Urinary bladder (tissue), 4 donors: ENCODE data around the gene CNTNAP3B. TPM values are rescaled to one million over a fixed set of nuclear protein-coding genes. Genes with fewer than 3 reads are reported as not detected.
"Not testable (repeated sequence)": the region's sequence is repeated elsewhere in the genome, so short reads cannot be mapped to it uniquely, and the experiment has no call there.

Source experiments
- DNase-seq: peaks from one replicate; pipeline ENCODE4 v3.0.0-alpha.2; 2015; ENCODE audit errors: extremely low spot score
- H3K27ac ChIP-seq: one replicate; pipeline ENCODE4 v1.5.1; 2013; ENCODE audit warnings: low read depth, mild to moderate bottlenecking, moderate library complexity
- H3K36me3 ChIP-seq: one replicate; pipeline ENCODE4 v1.6.1; 2013; ENCODE audit warnings: mild to moderate bottlenecking, moderate library complexity; ENCODE audit not compliant: insufficient read depth
- H3K4me1 ChIP-seq: one replicate; pipeline ENCODE4 v1.6.1; 2013; ENCODE audit warnings: mild to moderate bottlenecking, moderate library complexity; ENCODE audit not compliant: insufficient read depth
- H3K4me3 ChIP-seq: one replicate; pipeline ENCODE4 v1.5.1; 2013; ENCODE audit warnings: low read depth, low read length
- WGBS: extraction: QIAGEN DNeasy Blood & Tissue Kit; methylation state at CpG from one replicate; pipeline ENCODE4 v1.1.7; 2013; 5-methylcytosine and 5-hydroxymethylcytosine counted together
- polyA plus RNA-seq: library from polyadenylated mRNA; stranded (reverse); fragments of 200-250 nt; gene quantifications from one replicate; pipeline ENCODE4 v1.2.3, GENCODE V29; 2013
- small RNA-seq: library from RNA; depleted of rRNA; stranded (forward); fragments of <200 nt; gene quantifications from one replicate; pipeline ENCODE3, GENCODE V24; 2014
- total RNA-seq: library from RNA; depleted of rRNA; stranded (reverse); fragments of >200 nt; gene quantifications from one replicate; pipeline ENCODE4 v1.2.3, GENCODE V29; 2014
- donor health status: healthy with polysubstance abuse.
- donor health status: healthy.

The CNTNAP3B gene
- total and polyA plus RNA-seq, 2 donors: 14.0 to 50.2 TPM

DNA sequence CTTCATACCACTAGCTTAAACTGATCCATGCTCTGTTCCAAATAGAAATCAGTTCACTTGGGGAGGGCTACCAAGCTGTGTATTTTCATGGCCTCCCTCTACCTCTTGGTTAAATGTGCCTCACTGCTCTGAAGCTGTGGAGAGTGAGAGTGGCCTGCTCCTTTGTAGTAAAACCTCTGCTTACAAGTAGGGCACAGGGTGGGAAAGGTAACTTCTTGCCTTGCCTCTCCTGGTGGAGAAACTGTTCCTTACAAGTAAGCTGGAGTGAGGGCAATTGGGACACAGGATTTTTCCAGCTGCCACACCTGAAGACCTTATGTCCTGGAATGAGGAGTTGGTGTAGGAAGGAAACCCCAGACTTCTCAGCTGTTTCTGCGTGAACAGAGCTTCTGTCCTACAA is 211.9 kb downstream of the CNTNAP3B start:
- H3K36me3 ChIP-seq, H3K27ac ChIP-seq, DNase-seq, H3K4me1 ChIP-seq, H3K4me3 ChIP-seq: not testable (repeated sequence)
- WGBS: 95% methylated on average over 1 of the region's 1 CpG

GRCh38 chr9:41905488-41905887 is 223.7 kb downstream of the CNTNAP3B start:
- H3K27ac ChIP-seq, DNase-seq, H3K4me1 ChIP-seq, H3K4me3 ChIP-seq, H3K36me3 ChIP-seq: not testable (repeated sequence)
- WGBS: no CpG with 5 or more reads among the region's 4 CpGs

GRCh38 chr9:41902762-41903161 is 226.5 kb downstream of the CNTNAP3B start:
- not testable (repeated sequence) for H3K27ac ChIP-seq, DNase-seq, H3K4me1 ChIP-seq, H3K36me3 ChIP-seq, H3K4me3 ChIP-seq
- no CpG with 5 or more reads among the region's 6 CpGs for WGBS

GRCh38 chr9:41898720-41899343 is 230.4 kb downstream of the CNTNAP3B start:
- not testable (repeated sequence) for H3K4me1 ChIP-seq, DNase-seq, H3K27ac ChIP-seq, H3K36me3 ChIP-seq, H3K4me3 ChIP-seq
- WGBS: no CpG with 5 or more reads among the region's 46 CpGs

- not testable (repeated sequence) for H3K4me3 ChIP-seq, H3K36me3 ChIP-seq, H3K27ac ChIP-seq, H3K4me1 ChIP-seq, DNase-seq
- no CpG with 5 or more reads among the region's 5 CpGs for WGBS
Observed at GRCh38 chr9:41874557-41874956, 254.7 kb downstream of the CNTNAP3B start.

DNA sequence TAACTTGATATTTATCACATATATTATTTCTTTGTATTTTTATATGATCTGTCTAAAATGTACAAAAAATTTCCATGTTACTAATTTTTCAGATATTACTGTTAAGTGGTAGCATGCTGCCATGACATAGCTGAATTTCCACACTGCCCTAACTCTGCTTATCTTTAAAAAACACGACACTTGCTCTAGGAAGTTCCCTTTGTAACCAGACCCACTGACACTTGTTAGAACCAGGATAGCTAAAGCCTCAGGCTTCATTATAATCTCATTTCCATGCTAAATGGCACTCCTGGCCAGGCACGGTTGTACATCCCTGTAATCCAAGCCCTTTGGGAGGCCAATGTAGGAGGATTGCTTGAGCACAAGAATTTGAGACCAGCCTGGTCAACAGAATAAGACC is 273.8 kb downstream of the CNTNAP3B start:
- DNase-seq, H3K27ac ChIP-seq: not testable (repeated sequence)
- WGBS: no CpG with 5 or more reads among the region's 2 CpGs

GRCh38 chr9:41851848-41852740 is 277.1 kb downstream of the CNTNAP3B start:
- DNase-seq, H3K4me3 ChIP-seq, H3K36me3 ChIP-seq, H3K27ac ChIP-seq, H3K4me1 ChIP-seq: not testable (repeated sequence)
- WGBS: no CpG with 5 or more reads among the region's 9 CpGs

More for the DNA sequence above, 273.8 kb downstream of the CNTNAP3B start:
- not testable (repeated sequence) for H3K36me3 ChIP-seq, H3K4me3 ChIP-seq, H3K4me1 ChIP-seq

DNA sequence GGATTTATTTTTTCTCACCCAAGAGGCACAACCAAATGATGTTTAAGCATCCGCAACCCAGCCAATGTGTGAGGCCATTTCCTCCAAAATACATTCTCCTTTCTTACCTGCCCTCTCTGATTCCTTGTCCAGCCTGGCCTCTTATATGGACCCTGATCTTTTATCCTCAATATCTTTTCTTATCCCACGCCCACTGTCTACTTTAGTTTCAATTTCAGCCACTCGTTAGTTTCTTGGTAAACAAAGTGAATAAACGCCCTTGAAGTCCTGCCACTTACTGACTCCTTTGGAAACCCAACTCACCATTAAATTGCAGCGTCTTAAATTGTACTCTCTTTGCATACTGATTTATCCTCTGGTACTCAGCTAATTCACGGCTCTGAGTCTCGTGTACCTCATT is 281.4 kb downstream of the CNTNAP3B start:
- WGBS: no CpG with 5 or more reads among the region's 7 CpGs

More for the DNA sequence above, 281.4 kb downstream of the CNTNAP3B start:
- H3K4me3 ChIP-seq, H3K36me3 ChIP-seq, H3K27ac ChIP-seq, H3K4me1 ChIP-seq, DNase-seq: not testable (repeated sequence)

Small RNA genes within 50 kb of the gene (small RNA-seq; reads per million reads assigned to genes)
- not detected for gene RN7SL343P

Other genes starting within 250 kb of the CNTNAP3B start
- not detected for gene SPATA31A6, start 54.2 kb upstream of the CNTNAP3B start, total RNA-seq
- gene SPATA31A6, start 54.2 kb upstream of the CNTNAP3B start, polyA plus RNA-seq: not detected